GM12891 (cell line): ENCODE measurements around the gene PRRT4.

Experiments
- POLR2A ChIP-seq: IDR thresholded peaks from 2 replicates; pipeline ENCODE4 v1.6.1; 2011; ENCODE audit warnings: low read depth, low read length, control low read depth
- POLR2AphosphoS5 ChIP-seq: IDR thresholded peaks from 2 replicates; pipeline ENCODE4 v1.6.1; 2011; ENCODE audit warnings: low read depth, low read length, control low read depth

DNA sequence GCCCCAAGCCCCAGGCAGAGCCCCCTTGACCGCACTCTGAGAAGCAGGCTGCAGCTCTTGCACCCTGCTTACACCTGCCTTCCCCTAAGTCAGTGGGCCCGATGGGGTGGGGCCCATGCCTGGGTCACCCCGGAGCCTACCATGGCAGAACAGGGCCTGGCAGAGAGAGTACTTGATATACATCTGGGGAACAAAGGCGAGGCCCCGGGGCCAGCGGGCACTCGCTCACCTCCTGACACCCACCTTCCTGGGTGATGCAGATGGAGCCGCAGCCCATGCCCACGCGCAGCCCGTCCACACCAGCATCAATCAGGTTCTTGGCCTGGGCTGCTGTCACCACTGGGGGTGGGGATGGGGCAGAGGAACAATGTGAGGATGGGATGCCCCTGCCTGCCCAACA lies 34.9 kb upstream of the PRRT4 start:
- no peak for TF ChIP-seq POLR2AphosphoS5
- TF ChIP-seq POLR2A, result no peak
